Neural cell (in vitro differentiated cells): Measurements from ENCODE around the gene TBC1D20.

Experiments
- CTCF ChIP-seq: fragments of 450-650 bp; IDR thresholded peaks from 2 replicates; pipeline ENCODE4 v1.5.1; 2014; ENCODE audit warnings: antibody characterized with exemption, mild to moderate bottlenecking, moderate library complexity; ENCODE audit not compliant: poor library complexity, severe bottlenecking
- EP300 ChIP-seq: fragments of 450-650 bp; conservative IDR thresholded peaks from 2 replicates; pipeline ENCODE4 v1.6.1; 2014; ENCODE audit warnings: antibody characterized with exemption, mild to moderate bottlenecking, moderate library complexity; ENCODE audit not compliant: poor library complexity, severe bottlenecking
- EZH2 ChIP-seq: fragments of 200-600, 300-800 bp; shearing (Covaris generic), sonication (generic); IDR thresholded peaks from 2 replicates; pipeline ENCODE4 v1.6.1; 2014; ENCODE audit warnings: antibody characterized with exemption, low read length, borderline replicate concordance, mild to moderate bottlenecking; ENCODE audit not compliant: insufficient read depth, poor library complexity, severe bottlenecking
- MXI1 ChIP-seq: fragments of 450-650 bp; conservative IDR thresholded peaks from 2 replicates; pipeline ENCODE4 v1.6.1; 2014; ENCODE audit warnings: antibody characterized with exemption, mild to moderate bottlenecking; ENCODE audit not compliant: poor library complexity, severe bottlenecking
- POLR2AphosphoS5 ChIP-seq: IDR thresholded peaks from 2 replicates; pipeline ENCODE4 v1.6.1; 2012
- RAD21 ChIP-seq: fragments of 450-650 bp; conservative IDR thresholded peaks from 2 replicates; pipeline ENCODE4 v1.6.1; 2014; ENCODE audit warnings: antibody characterized with exemption, mild to moderate bottlenecking, moderate library complexity
- REST ChIP-seq: IDR thresholded peaks from 2 replicates; pipeline ENCODE4 v1.6.1; 2012; ENCODE audit warnings: borderline replicate concordance
- SMC3 ChIP-seq: fragments of 450-650 bp; conservative IDR thresholded peaks from 2 replicates; pipeline ENCODE4 v1.6.1; 2014; ENCODE audit warnings: antibody characterized with exemption, mild to moderate bottlenecking, moderate library complexity; ENCODE audit not compliant: poor library complexity
- TAF1 ChIP-seq: IDR thresholded peaks from 2 replicates; pipeline ENCODE4 v1.6.1; 2012; ENCODE audit warnings: low read depth

GRCh38 chr20:407133-407952 is 55.0 kb downstream of the TBC1D20 start:
- TF ChIP-seq CTCF (peak; percentile 57), TAF1 (no peak), EZH2 (no peak), EP300 (no peak), RAD21 (peak; percentile 43), REST (no peak), POLR2AphosphoS5 (peak; percentile 59), MXI1 (peak; percentile 14), SMC3 (peak; percentile 52)
